ENCODE results near the gene TNKS1BP1. TPM values are rescaled to one million over a fixed set of nuclear protein-coding genes. Genes with fewer than 3 reads are reported as not detected.
"Not testable (repeated sequence)": the region's sequence is repeated elsewhere in the genome, so short reads cannot be mapped to it uniquely, and the experiment has no call there.

The TNKS1BP1 gene
- total RNA-seq, 1 experiment from 2014 or later: 127 TPM

- Mint-ChIP-seq H3K27ac (no peak overlapping the region; the same call in 1 of the 2 replicates), H3K4me1 (peaks cover 58% of the 10 kb centered on the region), H3K36me3 (peaks cover 5% of the 10 kb centered on the region), H3K4me3 (no peak overlapping the region; the same call in 1 of the 2 replicates), H3K9me3 (no peaks in the 10 kb centered on the region), H3K27me3 (ENCODE audit: low read depth) (peaks cover 21% of the 10 kb centered on the region)
- ChIA-PET POLR2A (no interaction called here), CTCF (interaction anchor here (1.0 to 3.7 kb wide), 7 partner anchors 11 to 305 kb away, joined by 3 to 22 read pairs (median 4); partner anchors contain the start of gene TNKS1BP1)
- ATAC-seq (no peak), DNase-seq (ENCODE audit: low spot score) (no peak)
- TF ChIP-seq ATF3 (CRISPR knock-in tag; conservative IDR thresholded peaks at IDR 0.05): no peak
- TF ChIP-seq AFF4 (CRISPR knock-in tag; IDR thresholded peaks at IDR 0.05; ENCODE audit: borderline replicate concordance): no peak
- no peak for TF ChIP-seq CTCF (IDR thresholded peaks at IDR 0.05)
- no peak for TF ChIP-seq ZNF121 (CRISPR knock-in tag; IDR thresholded peaks at IDR 0.05)
- no peak for TF ChIP-seq PRRX2 (CRISPR knock-in tag; IDR thresholded peaks at IDR 0.05)
Observed at GRCh38 chr11:57339328-57339727, 14.6 kb upstream of the TNKS1BP1 start.

GRCh38 chr11:57338142-57338541, 13.4 kb upstream of the TNKS1BP1 start, which contains the start of gene P2RX3:
P2RX3 (plus strand) TSS chr11:57338352; CDS start chr11:57338551, 199 bp downstream.
- H3K27ac Mint-ChIP-seq: no peak within 1 kb of the TSS
- TF ChIP-seq STAT6 (CRISPR knock-in tag; conservative IDR thresholded peaks at IDR 0.05; ENCODE audit: low read depth): no peak
- no peak for TF ChIP-seq ATF2 (CRISPR knock-in tag; IDR thresholded peaks at IDR 0.05; ENCODE audit: borderline replicate concordance, low read depth)
- no peak for TF ChIP-seq ZMAT4 (CRISPR knock-in tag; IDR thresholded peaks at IDR 0.05)
- TF ChIP-seq ELF4 (CRISPR knock-in tag; IDR thresholded peaks at IDR 0.05; ENCODE audit: low read depth): no peak
- TF ChIP-seq E2F4 (CRISPR knock-in tag; IDR thresholded peaks at IDR 0.05; ENCODE audit: borderline replicate concordance, low read depth): no peak
- TF ChIP-seq FOXP1 (CRISPR knock-in tag; IDR thresholded peaks at IDR 0.05; ENCODE audit: borderline replicate concordance): no peak
- TF ChIP-seq FOXJ3 (CRISPR knock-in tag; IDR thresholded peaks at IDR 0.05; ENCODE audit: borderline replicate concordance): no peak

GRCh38 chr11:57336856-57337255, 12.1 kb upstream of the TNKS1BP1 start:
- Mint-ChIP-seq H3K4me1 (peaks cover 48% of the 10 kb centered on the region), H3K27me3 (ENCODE audit: low read depth) (peaks cover 16% of the 10 kb centered on the region), H3K36me3 (peaks cover 28% of the 10 kb centered on the region)
- POLR2A ChIA-PET; ATAC-seq; H3K4me3 Mint-ChIP-seq; H3K27ac Mint-ChIP-seq; DNase-seq (ENCODE audit: low spot score); H3K9me3 Mint-ChIP-seq: not testable (repeated sequence)
- CTCF ChIA-PET: interaction anchor here (2.7 to 3.7 kb wide), 2 partner anchors 9 to 121 kb away, joined by 22 to 23 read pairs; no protein-coding TSS in a partner anchor

More at GRCh38 chr11:57338142-57338541, 13.4 kb upstream of the TNKS1BP1 start, which contains the start of gene P2RX3:
- POLR2A ChIA-PET: no interaction called here
- peaks cover 15% of the 10 kb centered on the region for H3K36me3 Mint-ChIP-seq
- no peak for ATAC-seq
- H3K9me3 Mint-ChIP-seq: no peaks in the 10 kb centered on the region
- CTCF ChIA-PET: interaction anchor here (0.9 to 3.7 kb wide), 7 partner anchors 12 to 145 kb away, joined by 3 to 22 read pairs (median 4); partner anchors contain the start of gene TNKS1BP1
- H3K4me3 Mint-ChIP-seq: no peak within 1 kb of the TSS
- H3K4me1 Mint-ChIP-seq: peaks cover 54% of the 10 kb centered on the region
- H3K27me3 Mint-ChIP-seq (ENCODE audit: low read depth): peaks cover 18% of the 10 kb centered on the region
- no peak for DNase-seq (ENCODE audit: low spot score)

All from WTC11 (cell line).